GM12878 (cell line): ENCODE data around the gene YKT6. TPM values are rescaled to one million over a fixed set of nuclear protein-coding genes. Genes with fewer than 3 reads are reported as not detected.

ENCODE experiments used
- ATAC-seq: fragments of 200-7000 bp; cut with Tn5 transposase; 3 replicates; pipeline ENCODE4 v1.9.1; 2020; ENCODE audit warnings: mild to moderate bottlenecking, moderate library complexity
- BruUV-seq: library from RNA; stranded (reverse); fragments of 400-500 nt; replicated peaks from 2 replicates; lab custom pipeline; 2021; lab: Mats Ljungman, UMichigan
- CTCF ChIA-PET: fragments of 300-600 bp; sonication (Branson Sonifier 250); formaldehyde crosslinking; extraction: SDS; loops from one replicate; lab custom pipeline; 2021; ENCODE audit warnings: inconsistent platforms; lab: Yijun Ruan, JAX
- POLR2A ChIA-PET: fragments of 350-600 bp; formaldehyde crosslinking; extraction: SDS; loops from one replicate; lab custom pipeline; 2021; ENCODE audit warnings: inconsistent platforms; lab: Charles Lee
- RAD21 ChIA-PET: fragments of 300-600 bp; sonication (Branson Sonifier 250); formaldehyde crosslinking; loops from one replicate; lab custom pipeline; 2023; ENCODE audit warnings: antibody characterized with exemption; ENCODE audit not compliant: unreplicated experiment; lab: Charles Lee
- SMC1A ChIA-PET: fragments of 300-600 bp; sonication (Branson Sonifier 250); formaldehyde crosslinking; loops from one replicate; lab custom pipeline; 2023; ENCODE audit not compliant: unreplicated experiment, uncharacterized antibody; lab: Charles Lee
- DNase-seq: peaks from one replicate; pipeline ENCODE4 v3.0.0-alpha.2; 2011; ENCODE audit warnings: low read depth, low spot score
- FAIRE-seq: peaks from 3 replicates; lab custom pipeline; 2011; peaks lifted over from hg19 to GRCh38; lab: Jason Lieb, UNC
- H2AFZ ChIP-seq: 2 replicates; pipeline ENCODE4 v1.6.0; 2011; ENCODE audit warnings: low read depth, low read length, control low read depth; ENCODE audit not compliant: control insufficient read depth
- H3K27ac ChIP-seq: 2 replicates; pipeline ENCODE4 v1.5.1; 2011; ENCODE audit warnings: control low read depth; ENCODE audit not compliant: control insufficient read depth, insufficient read depth
- H3K27me3 ChIP-seq, 2 experiments: replicated peaks in 1 of 2; 2 replicates each; pipeline versions ENCODE4 v1.6.0 to v1.6.1; 2011; ENCODE audit warnings: low read length in 1 of 2; ENCODE audit not compliant: control insufficient read depth in 2 of 2, insufficient read depth in 2 of 2
- H3K36me3 ChIP-seq, 2 experiments: 2 replicates each; pipeline ENCODE4 v1.5.1; 2011; ENCODE audit warnings: low read length in 1 of 2; ENCODE audit not compliant: control insufficient read depth in 2 of 2, insufficient read depth in 2 of 2
- H3K4me1 ChIP-seq: 2 replicates; pipeline ENCODE4 v1.6.1; 2011; ENCODE audit warnings: mild to moderate bottlenecking, low read length, moderate library complexity, mixed read lengths; ENCODE audit not compliant: control insufficient read depth, insufficient read depth
- H3K4me2 ChIP-seq: 2 replicates; pipeline ENCODE4 v1.6.0; 2011; ENCODE audit warnings: control low read depth; ENCODE audit not compliant: control insufficient read depth, insufficient read depth
- H3K4me3 ChIP-seq: fragments of 200-600 bp; sonication (generic); 2 replicates; pipeline ENCODE4 v1.5.1; 2016
- H3K79me2 ChIP-seq: 2 replicates; pipeline ENCODE4 v1.6.0; 2011; ENCODE audit warnings: low read length; ENCODE audit not compliant: control insufficient read depth, insufficient read depth
- H3K9ac ChIP-seq: 2 replicates; pipeline ENCODE4 v1.8.0; 2011; ENCODE audit warnings: low read length, control low read depth, mixed read lengths; ENCODE audit not compliant: control insufficient read depth, insufficient read depth
- H3K9me3 ChIP-seq: replicated peaks from 3 replicates; pipeline ENCODE4 v1.5.1; 2011; ENCODE audit warnings: mild to moderate bottlenecking, low read length; ENCODE audit not compliant: control insufficient read depth, insufficient read depth
- H4K20me1 ChIP-seq: 2 replicates; pipeline ENCODE4 v1.6.0; 2011; ENCODE audit not compliant: control insufficient read depth, insufficient read depth
- CBX3 ChIP-seq: fragments of 200-600 bp; sonication (generic); IDR thresholded peaks from 2 replicates; pipeline ENCODE4 v1.6.1; 2016; ENCODE audit warnings: low read depth, borderline replicate concordance
- CUX1 ChIP-seq: IDR thresholded peaks from 2 replicates; pipeline ENCODE4 v1.6.1; 2012; ENCODE audit warnings: improper control_type of control experiment, low read depth, low read length; ENCODE audit not compliant: insufficient replicate concordance
- HCFC1 ChIP-seq: fragments of 150-350 bp; IDR thresholded peaks from 2 replicates; pipeline ENCODE4 v1.6.1; 2014; ENCODE audit warnings: low read length
- PAX8 ChIP-seq: fragments of 450-650 bp; IDR thresholded peaks from 2 replicates; pipeline ENCODE4 v1.6.1; 2017; ENCODE audit warnings: mild to moderate bottlenecking, moderate library complexity
- STAT1 ChIP-seq: fragments of 450-650 bp; conservative IDR thresholded peaks from 2 replicates; pipeline ENCODE4 v1.6.1; 2014; ENCODE audit warnings: antibody characterized with exemption, mild to moderate bottlenecking
- STAT3 ChIP-seq: IDR thresholded peaks from 2 replicates; pipeline ENCODE4 v1.6.1; 2011; ENCODE audit warnings: low read depth, low read length, improper control_type of control experiment
- TAF1 ChIP-seq: IDR thresholded peaks from 2 replicates; pipeline ENCODE4 v1.6.1; 2011; ENCODE audit warnings: mild to moderate bottlenecking, low read depth, low read length, borderline replicate concordance
- WGBS: methylation state at CpG from one replicate; pipeline ENCODE4 v1.1.6; 2016; ENCODE audit warnings: low lambda C conversion rate; ENCODE audit not compliant: insufficient replicate concordance, insufficient coverage; ENCODE audit errors: missing lambda C conversion rate; 5-methylcytosine and 5-hydroxymethylcytosine counted together
- in situ Hi-C: fragments of 300-500 bp; cut with MboI; formaldehyde crosslinking; loops from 9 replicates; pipeline ENCODE4 v1.14.3; 2018; ENCODE audit warnings: mixed read lengths
- intact Hi-C: fragments of 100-400 bp; cut with micrococcal nuclease; formaldehyde crosslinking; loops from one replicate; pipeline ENCODE4 v1.14.2; 2022; ENCODE audit not compliant: unreplicated experiment
- polyA plus RNA-seq, 11 experiments: library from polyadenylated mRNA; depleted of rRNA in 4 of 11; unstranded in 6 of 11; stranded (reverse) in 5 of 11; fragments of >200 nt; fragmentation: Nextera tagmentation in 4 of 11; fragmentation: Illumina TruSeq in 1 of 11; extraction: Ambion mirVana in 4 of 11; extraction: Trizol in 1 of 11; gene quantifications; 1 replicate in 1 of 11; 2 replicates in 10 of 11; pipeline versions ENCODE4 v1.2.1 to v1.2.3, GENCODE V29; 2011 to 2016; ENCODE audit warnings: inconsistent platforms in 2 of 11, missing spikeins in 2 of 11, low read depth in 1 of 11
- total RNA-seq, 4 experiments: library from RNA; depleted of rRNA in 3 of 4; stranded (reverse); fragments of >200 nt in 3 of 4; fragmentation: Illumina TruSeq in 1 of 4; extraction: Trizol in 1 of 4; gene quantifications; 2 replicates each; pipeline versions ENCODE4 v1.2.1 to v1.2.3, GENCODE V29; 2013 to 2021

The YKT6 gene
- total and polyA plus RNA-seq, 10 of the 15 experiments (the other 5 are each of a cell fraction or from before 2014, with no cell fraction given), result 1.7 to 95.2 (median 70.5) TPM

GRCh38 chr7:44236333-44236728 lies 35.6 kb downstream of the YKT6 start (continued):
- no peak for TF ChIP-seq STAT3
- TF ChIP-seq CBX3, result no peak

GRCh38 chr7:44237696-44238095 lies 36.9 kb downstream of the YKT6 start:
- no peak overlapping the region for H2AFZ ChIP-seq
- no peak for DNase-seq
- ChIA-PET POLR2A (no interaction called here), RAD21 (interaction anchor here (0.9 kb wide), 1 partner anchor 328 kb away, joined by 3 read pairs; no protein-coding TSS in a partner anchor)
- no peaks in the 10 kb centered on the region; a peak in 1 of 4 replicates for H3K27me3 ChIP-seq
- no peak overlapping the region for H3K9ac ChIP-seq
- H3K4me2 ChIP-seq, result no peak overlapping the region
- WGBS, result 39% methylated on average over 10 of the region's 10 CpGs
- no peak for TF ChIP-seq TAF1
- TF ChIP-seq HCFC1, result no peak
- no peak for TF ChIP-seq PAX8
- TF ChIP-seq, all 136 proteins: peak for 0
- intact Hi-C loops (no loop called here), in situ Hi-C loops (no loop called here)
- Histone ChIP-seq H3K4me3 (no peak overlapping the region), H3K36me3 (no peaks in the 10 kb centered on the region), H3K9me3 (no peaks in the 10 kb centered on the region), H3K4me1 (no peaks in the 10 kb centered on the region), H4K20me1 (no peaks in the 10 kb centered on the region), H3K27ac (no peak overlapping the region), H3K79me2 (no peaks in the 10 kb centered on the region)
- ATAC-seq (no peak), FAIRE-seq (no peak)
- no TSS peak for BruUV-seq
- ChIA-PET SMC1A (no interaction called here), CTCF (interaction anchor here (1.5 to 2.7 kb wide), 2 partner anchors 23 to 328 kb away, joined by 5 to 10 read pairs; no protein-coding TSS in a partner anchor)

GRCh38 chr7:44238116-44238695 lies 37.4 kb downstream of the YKT6 start:
- WGBS, result 37% methylated on average over 17 of the region's 17 CpGs
- no peak overlapping the region for H3K27ac ChIP-seq
- no peaks in the 10 kb centered on the region; a peak in 1 of 4 replicates for H3K27me3 ChIP-seq
- ATAC-seq (no peak), DNase-seq (no peak), FAIRE-seq (no peak)
- H3K79me2 ChIP-seq, result no peaks in the 10 kb centered on the region
- no peaks in the 10 kb centered on the region for H3K36me3 ChIP-seq
- H3K4me1 ChIP-seq, result no peaks in the 10 kb centered on the region
- ChIA-PET RAD21 (interaction anchor here (0.9 kb wide), 1 partner anchor 327 kb away, joined by 3 read pairs; no protein-coding TSS in a partner anchor), POLR2A (no interaction called here), CTCF (interaction anchor here (1.5 to 2.7 kb wide), 2 partner anchors 23 to 327 kb away, joined by 5 to 10 read pairs; no protein-coding TSS in a partner anchor), SMC1A (interaction anchor here (0.5 kb wide), 1 partner anchor 236 kb away, joined by 3 read pairs; no protein-coding TSS in a partner anchor)
- no TSS peak for BruUV-seq
- H3K9me3 ChIP-seq, result no peaks in the 10 kb centered on the region
- intact Hi-C loops (no loop called here), in situ Hi-C loops (no loop called here)
- H4K20me1 ChIP-seq, result no peaks in the 10 kb centered on the region
- no peak overlapping the region for H3K9ac ChIP-seq
- H3K4me2 ChIP-seq, result no peak overlapping the region
- no peak overlapping the region for H3K4me3 ChIP-seq
- H2AFZ ChIP-seq, result no peak overlapping the region
- TF ChIP-seq STAT1 (no peak), CUX1 (no peak)
